GM12891 (cell line): ENCODE results near the gene INHBC.

Experiments
- PAX5 ChIP-seq: IDR thresholded peaks from 2 replicates; pipeline ENCODE4 v1.6.1; 2011; ENCODE audit warnings: low read length, moderate library complexity, mild to moderate bottlenecking; ENCODE audit not compliant: insufficient read depth, severe bottlenecking
- POLR2A ChIP-seq: IDR thresholded peaks from 2 replicates; pipeline ENCODE4 v1.6.1; 2011; ENCODE audit warnings: low read depth, low read length, control low read depth
- POLR2AphosphoS5 ChIP-seq: IDR thresholded peaks from 2 replicates; pipeline ENCODE4 v1.6.1; 2011; ENCODE audit warnings: low read depth, low read length, control low read depth
- POU2F2 ChIP-seq: IDR thresholded peaks from 2 replicates; pipeline ENCODE4 v1.6.1; 2011; ENCODE audit warnings: low read depth, mild to moderate bottlenecking, control low read depth, low read length, moderate library complexity
- SPI1 ChIP-seq: IDR thresholded peaks from 2 replicates; pipeline ENCODE4 v1.6.1; 2011; ENCODE audit warnings: low read depth, low read length, control low read depth
- TAF1 ChIP-seq: IDR thresholded peaks from 2 replicates; pipeline ENCODE4 v1.6.1; 2011; ENCODE audit warnings: low read depth, low read length, control low read depth

DNA sequence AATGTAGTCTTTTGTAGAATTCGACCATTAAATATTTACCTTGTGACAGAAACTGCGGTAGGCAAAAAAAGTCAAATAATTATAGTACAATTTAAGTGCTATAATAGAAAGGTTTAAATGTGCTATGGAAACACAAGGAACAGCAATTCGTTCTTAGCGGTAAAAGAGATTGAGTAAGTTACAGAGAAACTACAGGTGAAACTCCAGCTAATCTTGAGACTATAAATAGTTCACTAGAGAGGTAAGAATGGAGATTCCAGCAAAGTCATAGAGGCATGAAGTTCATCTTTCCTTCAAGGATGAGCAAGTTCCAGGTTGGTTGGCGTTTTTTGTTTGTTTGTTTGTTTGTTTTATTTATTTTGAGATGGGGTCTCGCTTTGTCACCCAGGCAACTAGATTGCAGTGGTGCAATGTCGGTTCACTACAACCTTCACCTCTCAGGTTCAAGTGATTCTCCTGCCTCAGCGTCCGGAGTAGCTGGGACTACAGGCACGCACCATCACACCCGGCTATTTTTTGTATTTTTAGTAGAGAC is 2.9 kb upstream of the INHBC start:
- TF ChIP-seq POU2F2 (no peak), PAX5 (no peak), TAF1 (no peak), POLR2AphosphoS5 (no peak), POLR2A (no peak), SPI1 (no peak)
